NCI-H2107 treated with DMSO at 0.1 percent for 48 hours (cell line): ENCODE measurements around the gene RNF151.

Source experiments
- DNase-seq: peaks from one replicate; lab custom pipeline; 2025; ENCODE audit not compliant: unreplicated experiment; lab: John Stamatoyannopoulos, UW

RNF151 gene

GRCh38 chr16:1991135-1991551 is 24.5 kb downstream of the RNF151 start:
- no peak for DNase-seq

GRCh38 chr16:1991588-1991947 is 24.9 kb downstream of the RNF151 start:
- no peak for DNase-seq

DNA sequence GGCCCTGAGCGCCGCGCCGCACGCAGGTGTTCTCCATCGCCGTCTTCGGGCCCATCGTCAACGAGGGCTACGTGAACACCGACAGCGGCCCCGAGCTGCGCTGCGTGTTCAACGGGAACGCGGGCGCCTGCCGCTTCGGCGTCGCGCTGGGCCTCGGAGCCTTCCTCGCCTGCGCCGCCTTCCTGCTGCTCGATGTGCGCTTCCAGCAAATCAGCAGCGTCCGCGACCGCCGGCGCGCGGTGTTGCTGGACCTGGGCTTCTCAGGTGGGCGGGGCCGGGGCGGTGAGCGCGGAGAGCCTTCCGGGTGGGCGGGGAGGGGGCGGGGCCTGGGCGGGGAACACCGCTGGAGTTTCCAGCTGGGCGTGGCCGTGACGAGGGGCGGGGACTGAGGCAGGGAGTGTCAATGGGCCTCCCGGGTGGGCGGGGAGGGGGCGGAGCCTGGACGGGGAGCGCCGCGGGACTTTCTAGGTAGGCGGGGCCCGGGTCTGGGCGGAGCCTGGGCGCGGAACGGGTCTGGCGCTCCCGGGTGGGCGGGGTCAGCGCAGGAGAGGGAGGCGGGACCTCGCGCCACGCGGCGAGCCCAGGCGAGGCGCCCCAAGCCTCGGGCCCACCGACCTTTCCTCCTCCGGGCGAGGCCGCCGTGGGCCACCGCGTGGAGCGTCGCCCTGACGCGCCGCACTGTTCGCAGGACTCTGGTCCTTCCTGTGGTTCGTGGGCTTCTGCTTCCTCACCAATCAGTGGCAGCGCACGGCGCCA is 25.5 kb downstream of the RNF151 start:
- DNase-seq: no peak

- no peak for DNase-seq
These were observed 26.2 kb downstream of the RNF151 start for GRCh38 chr16:1992704-1993317.

GRCh38 chr16:1993731-1994131 is 27.1 kb downstream of the RNF151 start:
- no peak for DNase-seq

DNA sequence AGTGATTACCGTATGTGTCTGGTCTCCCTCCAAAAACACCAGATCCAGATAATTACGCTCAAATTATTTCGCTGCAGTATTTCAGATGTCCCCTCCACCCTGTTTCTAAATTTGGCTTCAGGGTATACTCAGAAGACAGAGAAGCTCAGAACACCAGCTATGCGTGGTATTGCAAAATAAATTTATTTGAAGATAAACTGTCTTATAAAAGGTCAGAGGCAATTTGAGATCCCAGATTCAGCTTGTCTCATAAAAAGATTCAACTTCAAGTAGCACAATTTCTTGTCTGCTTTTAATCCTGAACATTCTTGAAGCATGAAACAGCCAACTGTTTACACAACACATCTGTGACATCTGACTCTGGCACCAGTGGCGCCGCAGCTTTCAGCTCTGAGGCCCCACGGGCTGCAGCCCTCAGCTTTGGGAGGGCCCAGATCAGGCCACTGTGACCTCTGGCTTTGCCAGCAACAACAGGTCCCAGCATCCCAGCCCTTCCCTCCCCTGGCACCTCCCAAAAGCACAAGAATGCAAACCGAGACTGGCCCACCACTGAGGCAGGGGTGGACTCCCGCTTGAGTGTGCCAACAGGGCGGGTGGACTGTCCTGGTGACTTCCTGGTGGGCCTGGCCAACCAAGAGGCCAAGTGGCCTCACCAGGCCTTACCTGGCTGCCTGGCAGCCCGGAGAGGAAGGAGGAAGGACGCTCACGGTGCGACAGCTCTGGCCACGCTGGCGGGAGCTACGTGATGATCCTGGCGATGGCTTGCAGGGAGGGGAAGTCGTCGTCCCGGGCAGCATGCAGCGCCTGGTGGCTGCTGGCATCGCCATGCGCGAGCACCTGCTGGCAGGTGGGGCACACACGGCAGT is 31.1 kb downstream of the RNF151 start:
- DNase-seq: no peak

- no peak for DNase-seq
These were observed 31.7 kb downstream of the RNF151 start for GRCh38 chr16:1998360-1998835.

- no peak for DNase-seq
These were observed 32.5 kb downstream of the RNF151 start for GRCh38 chr16:1998852-1999801.

DNA sequence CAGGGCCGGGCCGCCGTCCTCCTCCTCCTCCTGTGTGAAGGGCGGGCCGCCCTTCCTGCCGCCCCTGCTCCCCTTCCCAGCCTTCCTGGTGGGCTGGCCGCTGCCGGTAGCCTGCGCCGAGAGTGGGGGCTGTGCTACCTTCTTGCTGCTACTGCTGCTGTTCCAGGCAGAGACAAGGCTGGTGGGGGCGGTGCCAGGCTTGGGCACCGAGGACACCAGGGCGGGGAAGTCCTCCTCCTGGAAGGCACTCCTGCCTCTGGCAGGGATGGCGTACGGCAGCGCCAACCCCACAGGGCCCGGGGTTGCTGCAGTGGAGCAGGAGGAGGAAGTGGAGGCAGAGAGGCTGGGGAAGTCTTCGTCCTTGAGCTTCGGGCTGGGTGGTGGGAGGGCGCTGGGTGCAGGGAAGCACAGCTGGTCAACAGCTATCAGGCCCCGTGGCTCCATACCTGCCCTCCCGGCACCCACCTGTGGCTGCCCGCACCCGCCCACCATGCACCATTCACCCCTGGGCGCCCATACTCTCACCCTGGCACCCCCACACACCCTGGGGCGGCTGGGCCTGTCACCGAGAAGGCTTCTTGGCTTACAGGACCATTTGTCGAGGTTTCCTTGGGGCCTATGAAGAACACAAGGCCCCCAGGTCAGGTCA is 33.3 kb downstream of the RNF151 start:
- no peak for DNase-seq

DNA sequence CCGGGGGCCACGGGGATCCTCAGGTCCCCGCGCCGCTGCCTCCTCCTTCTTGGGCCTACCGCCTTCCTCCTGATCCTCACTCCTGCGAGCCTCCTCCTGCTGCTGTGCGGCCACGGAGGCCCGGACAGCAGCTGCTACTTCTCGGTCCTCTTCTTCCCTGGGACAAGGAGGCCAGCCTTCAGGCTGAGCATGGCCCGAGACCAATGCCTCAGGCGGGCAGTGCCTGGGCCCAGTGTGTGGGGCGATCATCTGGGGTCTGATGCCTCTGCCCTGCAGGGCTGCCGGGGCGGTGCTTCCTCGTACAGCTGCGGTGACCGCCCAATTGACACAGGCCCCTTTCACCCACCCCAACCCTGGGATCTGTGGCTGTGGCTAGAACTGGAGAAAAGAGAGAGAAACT is 34.4 kb downstream of the RNF151 start:
- DNase-seq: no peak

- no peak for DNase-seq
These were observed 35.0 kb downstream of the RNF151 start for GRCh38 chr16:2001456-2002355.

DNA sequence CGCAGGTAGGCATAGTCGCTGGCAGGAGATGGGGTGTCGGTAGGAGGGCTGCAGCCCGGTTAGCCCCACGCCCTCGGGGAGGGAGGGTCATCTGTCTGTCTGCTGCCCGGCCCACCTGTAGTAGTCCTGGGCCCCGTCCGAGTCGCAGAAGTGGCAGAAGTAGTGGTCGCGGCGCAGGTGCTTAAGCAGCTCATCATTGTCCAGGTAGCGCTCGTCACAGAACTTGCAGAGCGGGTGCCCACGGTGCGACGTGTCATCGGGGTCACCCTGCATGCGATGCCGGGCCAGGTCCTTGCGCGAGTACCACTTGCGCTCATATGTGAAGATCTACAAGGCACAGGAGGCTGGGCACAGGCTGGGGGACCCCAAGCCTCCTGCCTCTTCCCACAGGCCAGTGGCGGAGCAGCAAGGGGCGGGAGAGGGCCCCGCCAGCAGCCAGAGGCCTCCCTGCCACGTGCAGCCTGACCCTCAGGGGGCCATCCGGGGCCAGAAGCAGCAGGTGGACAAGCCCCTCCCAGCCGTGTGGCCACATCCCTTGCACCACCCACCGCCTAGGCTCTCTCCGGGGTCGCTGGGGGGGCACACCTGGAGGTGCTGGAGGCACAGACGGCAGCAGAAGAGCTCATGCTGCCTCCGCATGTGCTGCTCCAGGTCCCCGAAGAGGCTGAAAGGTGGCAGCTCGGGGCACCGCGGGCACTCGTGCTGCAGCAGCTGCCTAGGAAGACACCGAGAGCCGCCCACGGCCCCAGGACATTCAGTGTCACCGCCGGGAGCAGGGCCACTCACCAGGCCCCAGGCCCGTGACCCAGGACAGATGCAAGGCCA is 36.0 kb downstream of the RNF151 start:
- DNase-seq: no peak

DNA sequence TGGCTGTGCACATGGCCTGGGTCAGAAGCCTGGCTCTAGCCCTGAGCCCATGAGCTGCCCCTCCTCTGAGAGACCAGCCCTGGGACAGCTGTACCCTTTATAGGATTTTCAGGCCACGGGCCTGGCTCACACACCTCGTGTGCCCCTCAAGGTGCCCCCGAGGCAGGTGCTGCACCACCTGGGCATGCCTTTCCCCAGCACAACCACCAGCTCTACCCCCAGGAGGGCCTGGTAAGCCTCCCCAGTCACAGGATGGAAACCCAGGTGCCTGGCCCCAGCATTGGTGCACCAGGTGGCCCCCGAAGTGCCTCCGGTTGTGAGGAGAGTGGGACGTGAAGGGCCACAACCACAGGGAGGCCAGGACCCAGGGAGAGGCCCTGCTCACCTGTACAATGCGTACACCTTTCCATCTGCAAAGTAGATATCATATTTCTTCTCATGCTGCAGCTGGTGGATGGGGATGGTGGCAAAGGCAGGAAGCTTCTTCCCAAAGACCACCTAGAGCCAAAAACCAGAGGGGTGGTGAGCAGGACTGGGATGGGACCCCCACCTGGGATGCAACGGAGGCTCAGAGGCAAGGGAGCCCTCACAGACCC is 36.7 kb downstream of the RNF151 start:
- no peak for DNase-seq

- peak; percentile 82 for DNase-seq
These were observed 37.4 kb downstream of the RNF151 start for GRCh38 chr16:2003827-2004641.

- no peak for DNase-seq
These were observed 38.3 kb downstream of the RNF151 start for GRCh38 chr16:2004795-2005517.

DNA sequence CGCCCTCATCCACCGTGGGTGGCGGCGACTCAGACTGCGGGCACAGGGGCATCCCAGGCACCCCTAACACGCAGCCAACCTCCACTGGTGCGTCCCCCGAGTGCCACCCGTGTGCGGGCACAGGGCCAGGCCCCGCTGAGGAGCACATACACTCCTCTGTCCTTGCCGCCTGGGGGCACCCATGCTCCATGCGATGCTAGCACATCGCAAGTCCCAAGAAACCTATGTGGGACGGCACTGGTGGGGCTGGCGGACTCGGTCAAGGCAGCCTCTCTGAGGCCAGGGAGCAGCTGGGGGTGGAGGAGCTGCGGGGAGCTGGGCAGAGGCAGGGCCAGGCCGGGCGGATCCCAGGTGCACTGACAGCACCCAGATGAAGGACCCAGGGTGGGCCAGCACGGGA is 39.0 kb downstream of the RNF151 start:
- peak; percentile 23 for DNase-seq
